GM23338 (cell line): ENCODE measurements around the gene CYFIP2. TPM values are rescaled to one million over a fixed set of nuclear protein-coding genes. Genes with fewer than 3 reads are reported as not detected.
"Not testable (repeated sequence)": the region's sequence is repeated elsewhere in the genome, so short reads cannot be mapped to it uniquely, and the experiment has no call there.

Experiments used
- ATAC-seq: fragments of 200-7000 bp; cut with Tn5 transposase; 3 replicates; pipeline ENCODE4 v1.9.1; 2020
- DNase-seq: peaks from one replicate; pipeline ENCODE4 v3.0.0-alpha.2; 2015; ENCODE audit warnings: low spot score
- H2AFZ ChIP-seq: fragments of 200-600 bp; sonication (generic); 2 replicates; pipeline ENCODE4 v1.8.0; 2016; ENCODE audit warnings: antibody characterized with exemption, mild to moderate bottlenecking, moderate library complexity
- H3F3A ChIP-seq: fragments of 200-600 bp; sonication (generic); replicated peaks from 2 replicates; pipeline ENCODE4 v1.8.0; 2017; ENCODE audit warnings: antibody characterized with exemption, mixed run types, low read depth
- H3K27ac ChIP-seq: fragments of 200-600 bp; sonication (generic); 2 replicates; pipeline ENCODE4 v1.6.1; 2016; ENCODE audit warnings: low read depth
- H3K27me3 ChIP-seq: fragments of 200-600 bp; sonication (generic); 2 replicates; pipeline ENCODE4 v1.8.0; 2016; ENCODE audit warnings: mild to moderate bottlenecking, mixed run types, moderate library complexity; ENCODE audit not compliant: insufficient read depth
- H3K36me3 ChIP-seq: fragments of 200-600 bp; sonication (generic); 2 replicates; pipeline ENCODE4 v1.8.0; 2016; ENCODE audit warnings: mild to moderate bottlenecking; ENCODE audit not compliant: insufficient read depth
- H3K4me1 ChIP-seq: fragments of 200-600 bp; sonication (generic); 2 replicates; pipeline ENCODE4 v1.8.0; 2016; ENCODE audit warnings: mild to moderate bottlenecking, moderate library complexity; ENCODE audit not compliant: insufficient read depth
- H3K4me2 ChIP-seq: fragments of 200-600 bp; sonication (generic); 2 replicates; pipeline ENCODE4 v1.7.1; 2017; ENCODE audit warnings: mixed run types
- H3K4me3 ChIP-seq: fragments of 200-600 bp; sonication (generic); 2 replicates; pipeline ENCODE4 v1.6.1; 2016; ENCODE audit warnings: mixed run types
- H3K79me2 ChIP-seq: fragments of 200-600 bp; sonication (generic); replicated peaks from 2 replicates; pipeline ENCODE4 v1.8.0; 2017; ENCODE audit warnings: mild to moderate bottlenecking; ENCODE audit not compliant: insufficient read depth
- H3K9me2 ChIP-seq: fragments of 200-600 bp; sonication (generic); 2 replicates; pipeline ENCODE4 v1.8.0; 2017; ENCODE audit not compliant: insufficient read depth
- H4K20me1 ChIP-seq: fragments of 200-600 bp; sonication (generic); replicated peaks from 2 replicates; pipeline ENCODE4 v1.8.0; 2017; ENCODE audit warnings: mild to moderate bottlenecking; ENCODE audit not compliant: insufficient read depth
- H3K27ac Mint-ChIP-seq: 2 replicates; pipeline ENCODE4 v1.8.0; 2020; ENCODE audit warnings: inconsistent platforms, mild to moderate bottlenecking, moderate library complexity, mixed read lengths
- H3K27me3 Mint-ChIP-seq: 3 replicates; pipeline ENCODE4 v1.8.0; 2022; ENCODE audit warnings: low read depth, mild to moderate bottlenecking, moderate library complexity, mixed read lengths, inconsistent platforms; ENCODE audit not compliant: insufficient read depth, poor library complexity
- H3K36me3 Mint-ChIP-seq: 3 replicates; pipeline ENCODE4 v1.8.0; 2021; ENCODE audit warnings: low read depth, mild to moderate bottlenecking, inconsistent platforms, moderate library complexity, mixed read lengths
- H3K4me1 Mint-ChIP-seq: 3 replicates; pipeline ENCODE4 v1.8.0; 2020; ENCODE audit warnings: mild to moderate bottlenecking, inconsistent platforms, mixed read lengths
- H3K4me3 Mint-ChIP-seq: 3 replicates; pipeline ENCODE4 v1.8.0; 2021; ENCODE audit warnings: moderate library complexity, mild to moderate bottlenecking, inconsistent platforms, mixed read lengths
- H3K9me3 Mint-ChIP-seq: 3 replicates; pipeline ENCODE4 v1.8.0; 2020; ENCODE audit warnings: moderate library complexity, mild to moderate bottlenecking, inconsistent platforms, mixed read lengths
- CREB1 ChIP-seq: fragments of 250-450 bp; sonication (Bioruptor Pico); IDR thresholded peaks from 2 replicates; pipeline ENCODE4 v1.5.0; 2020; ENCODE audit warnings: low read depth, mild to moderate bottlenecking, moderate library complexity
- CTCF ChIP-seq, 2 experiments: fragments of 200-600 bp in 1 of 2; sonication (generic) in 1 of 2; conservative IDR thresholded peaks; 2 replicates each; pipeline versions ENCODE4 v1.5.1 to v1.6.1; 2016 to 2017; ENCODE audit warnings: antibody characterized with exemption in 2 of 2, low read depth in 2 of 2, mild to moderate bottlenecking in 2 of 2, moderate library complexity in 1 of 2
- ETS1 ChIP-seq: IDR thresholded peaks from 2 replicates; pipeline ENCODE4 v1.6.1; 2016; ENCODE audit warnings: antibody characterized with exemption
- JUNB ChIP-seq: IDR thresholded peaks from one replicate; pipeline ENCODE4 v1.6.1; 2016; ENCODE audit warnings: antibody characterized with exemption; ENCODE audit not compliant: unreplicated experiment
- NANOG ChIP-seq: IDR thresholded peaks from 2 replicates; pipeline ENCODE4 v1.6.1; 2016; ENCODE audit warnings: antibody characterized with exemption, borderline replicate concordance
- REST ChIP-seq: IDR thresholded peaks from one replicate; pipeline ENCODE4 v1.6.1; 2018; ENCODE audit warnings: antibody characterized with exemption; ENCODE audit not compliant: unreplicated experiment
- STAT1 ChIP-seq: IDR thresholded peaks from one replicate; pipeline ENCODE4 v1.6.1; 2016; ENCODE audit warnings: antibody characterized with exemption; ENCODE audit not compliant: unreplicated experiment
- ZNF331 ChIP-seq: fragments of 250-450 bp; sonication (Bioruptor Pico); IDR thresholded peaks from 2 replicates; pipeline ENCODE4 v1.5.0; 2020; ENCODE audit warnings: low read depth, mild to moderate bottlenecking, moderate library complexity
- polyA plus RNA-seq: library from polyadenylated mRNA; unstranded; fragments of >200 nt; fragmentation: Nextera tagmentation; extraction: Ambion mirVana; gene quantifications from 2 replicates; pipeline ENCODE4 v1.2.1, GENCODE V29; 2016
- total RNA-seq: library from RNA; depleted of rRNA; stranded (reverse); fragments of >200 nt; shearing (Covaris generic); gene quantifications from 2 replicates; pipeline ENCODE4 v1.2.3, GENCODE V29; 2014

CYFIP2 gene
- total and polyA plus RNA-seq, 2 experiments from 2014 or later, result 54.1 to 98.4 TPM

- no peaks in the 10 kb centered on the region; the same call in 2 of the 3 replicates for H3K9me3 Mint-ChIP-seq
- H3K27me3 Mint-ChIP-seq, result peaks cover 3% of the 10 kb centered on the region
- Histone ChIP-seq H3K79me2 (no peaks in the 10 kb centered on the region), H3K27ac (no peak overlapping the region), H3F3A (no peaks in the 10 kb centered on the region), H3K4me3 (no peak overlapping the region), H4K20me1 (no peaks in the 10 kb centered on the region), H2AFZ (no peak overlapping the region), H3K4me2 (no peak overlapping the region), H3K36me3 (no peaks in the 10 kb centered on the region), H3K9me2 (peaks cover 5% of the 10 kb centered on the region; the same call in 1 of the 2 replicates), H3K4me1 (no peaks in the 10 kb centered on the region), H3K27me3 (no peaks in the 10 kb centered on the region)
- ATAC-seq (no peak), DNase-seq (no peak)
- TF ChIP-seq ZNF331 (CRISPR knock-in tag) (no peak), ETS1 (no peak), STAT1 (no peak), NANOG (no peak)
- no peaks in the 10 kb centered on the region for H3K36me3 Mint-ChIP-seq
- H3K27ac Mint-ChIP-seq, result no peak overlapping the region
- no peaks in the 10 kb centered on the region; the same call in 2 of the 3 replicates for H3K4me1 Mint-ChIP-seq
- no peak overlapping the region for H3K4me3 Mint-ChIP-seq
Observed at GRCh38 chr5:157400741-157401495, 135.0 kb downstream of the CYFIP2 start.

- H3K36me3 Mint-ChIP-seq, result peaks cover 11% of the 10 kb centered on the region
- Histone ChIP-seq H4K20me1 (no peaks in the 10 kb centered on the region), H2AFZ (no peak overlapping the region), H3K9me2 (peaks cover 5% of the 10 kb centered on the region), H3K4me2 (no peak overlapping the region), H3K36me3 (no peaks in the 10 kb centered on the region), H3K79me2 (no peaks in the 10 kb centered on the region), H3K4me1 (no peaks in the 10 kb centered on the region), H3K27me3 (no peaks in the 10 kb centered on the region), H3K27ac (no peak overlapping the region), H3F3A (no peaks in the 10 kb centered on the region), H3K4me3 (no peak overlapping the region)
- H3K27me3 Mint-ChIP-seq, result peaks cover 3% of the 10 kb centered on the region
- ATAC-seq, result no peak
- TF ChIP-seq REST (no peak), CREB1 (CRISPR knock-in tag) (no peak), CTCF (conservative IDR thresholded peaks at IDR 0.05; ENCODE audit: low read depth in 2 of 2) (no peak), STAT1 (no peak), JUNB (no peak)
- peaks cover 46% of the 10 kb centered on the region for H3K9me3 Mint-ChIP-seq
- no peaks in the 10 kb centered on the region; the same call in 2 of the 3 replicates for H3K4me1 Mint-ChIP-seq
- no peak overlapping the region for H3K27ac Mint-ChIP-seq
- no peak for DNase-seq
- H3K4me3 Mint-ChIP-seq, result no peak overlapping the region
Observed at GRCh38 chr5:157415838-157416237, 149.9 kb downstream of the CYFIP2 start.

- H3K4me3 ChIP-seq, H3K27ac ChIP-seq, H3K9me2 ChIP-seq, H3K4me1 Mint-ChIP-seq, H4K20me1 ChIP-seq, H3K79me2 ChIP-seq, H2AFZ ChIP-seq, H3K36me3 ChIP-seq, H3K4me3 Mint-ChIP-seq, H3K27me3 Mint-ChIP-seq, H3K27ac Mint-ChIP-seq, H3K27me3 ChIP-seq, H3K4me2 ChIP-seq, ATAC-seq, H3F3A ChIP-seq, H3K4me1 ChIP-seq, DNase-seq: not testable (repeated sequence)
- peaks cover 58% of the 10 kb centered on the region for H3K9me3 Mint-ChIP-seq
- peaks cover 22% of the 10 kb centered on the region for H3K36me3 Mint-ChIP-seq
Observed at GRCh38 chr5:157419521-157419920, 153.6 kb downstream of the CYFIP2 start.

- H3K4me3 Mint-ChIP-seq, H3K27ac Mint-ChIP-seq, H3K27me3 ChIP-seq, H3K4me1 Mint-ChIP-seq, DNase-seq, ATAC-seq, H3K4me2 ChIP-seq, H3K4me1 ChIP-seq, H3F3A ChIP-seq, H3K79me2 ChIP-seq, H3K36me3 Mint-ChIP-seq, H3K36me3 ChIP-seq, H3K27me3 Mint-ChIP-seq, H4K20me1 ChIP-seq, H2AFZ ChIP-seq, H3K4me3 ChIP-seq, H3K9me2 ChIP-seq, H3K27ac ChIP-seq: not testable (repeated sequence)
- H3K9me3 Mint-ChIP-seq, result peaks cover 12% of the 10 kb centered on the region; the same call in 2 of the 3 replicates
Observed at GRCh38 chr5:157429920-157430319, 164.0 kb downstream of the CYFIP2 start.
